ENCODE results near the gene SEPTIN8. TPM values are rescaled to one million over a fixed set of nuclear protein-coding genes. Genes with fewer than 3 reads are reported as not detected.

The SEPTIN8 gene
- total and polyA plus RNA-seq, 12 donors = 11.3 to 41.8 (median 30.4) TPM

- H3K4me3 ChIP-seq = peak overlapping the region in 3 of 10 donors; percentile 74 to 97 (median 91)
- H3K4me1 ChIP-seq = peaks cover 13 to 74% (median 66%) of the 10 kb centered on the region in 9 donors
- H3K9me3 ChIP-seq = no peaks in the 10 kb centered on the region
- ATAC-seq (peak in 1 of 8 donors; percentile 6), DNase-seq (peak in 1 of 2 donors; percentile 33)
- peak overlapping the region in 7 of 10 donors; percentile 78 to 93 (median 91) for H3K27ac ChIP-seq
- peaks cover 0 to 32% (median 0%) of the 10 kb centered on the region in 7 donors for H3K27me3 ChIP-seq
- no peak for TF ChIP-seq CTCF (IDR thresholded peaks at IDR 0.05)
- 73 to 78% methylated on average over 5 of the region's 5 CpGs for WGBS, 2 donors
- no peaks in the 10 kb centered on the region for H3K36me3 ChIP-seq
- intact Hi-C loops (cut with DNase I) = loop anchor here in 3 of 10 donors (2.0 to 5.0 kb wide), 3 partner anchors 28 to 42 kb away; partner anchors contain the start of genes KIF3A (in 2 of the 3) and CCNI2 (in 1 of the 3)
These were observed 2.1 kb downstream of the SEPTIN8 start for GRCh38 chr5:132774896-132775295.

GRCh38 chr5:132774406-132774805 is 2.6 kb downstream of the SEPTIN8 start:
- 56 to 58% methylated on average over 3 of the region's 3 CpGs for WGBS, 2 donors
- DNase-seq (no peak), ATAC-seq (no peak)
- Histone ChIP-seq H3K36me3 (no peaks in the 10 kb centered on the region), H3K4me3 (no peak overlapping the region), H3K4me1 (peaks cover 13 to 77% (median 66%) of the 10 kb centered on the region in 9 donors), H3K9me3 (no peaks in the 10 kb centered on the region), H3K27me3 (peaks cover 0 to 27% (median 0%) of the 10 kb centered on the region in 7 donors), H3K27ac (peak overlapping the region in 7 of 10 donors; percentile 14 to 93 (median 78))
- no peak for TF ChIP-seq CTCF (IDR thresholded peaks at IDR 0.05)
- intact Hi-C loops (cut with DNase I) = loop anchor here in 2 of 10 donors (2.0 to 5.0 kb wide), 3 partner anchors 28 to 43 kb away; partner anchors contain the start of genes CCNI2 (in 1 of the 2) and KIF3A (in 1 of the 2)

DNA sequence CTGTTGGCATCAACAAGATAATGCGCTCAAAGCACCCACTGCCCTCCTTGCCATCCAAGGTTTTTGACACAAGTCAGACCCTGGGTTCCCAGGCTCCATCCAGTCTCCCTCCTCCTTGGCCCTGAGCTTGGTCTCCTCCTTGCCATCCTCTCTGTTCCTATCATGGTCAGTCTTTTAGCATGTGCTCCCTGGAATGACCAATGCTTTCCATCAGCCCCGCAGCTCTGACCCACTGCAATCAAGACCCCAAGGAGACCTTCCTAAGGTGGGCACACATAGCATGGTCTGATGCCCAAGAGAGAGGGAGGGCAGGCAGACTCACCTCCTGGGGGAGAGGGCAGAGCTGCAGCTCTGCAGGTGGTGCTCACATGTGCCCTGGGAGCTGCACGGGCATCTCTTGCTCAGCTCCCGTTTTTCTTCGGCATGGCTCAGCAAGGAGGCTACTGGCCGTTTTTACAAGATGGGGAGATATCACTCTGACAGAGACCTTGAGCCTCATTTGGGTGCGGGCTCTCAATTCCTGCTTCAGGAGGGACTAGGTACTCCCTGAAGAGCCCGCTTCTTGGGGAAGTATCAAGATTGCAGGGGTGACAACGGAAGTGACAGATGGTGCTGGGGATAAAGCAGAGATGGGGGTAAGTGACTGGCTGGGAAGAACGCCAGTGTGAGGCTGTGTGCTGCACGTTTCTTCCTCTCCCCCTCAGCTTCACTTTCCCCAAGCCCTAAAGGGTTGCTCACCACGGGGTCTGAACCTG is 3.3 kb downstream of the SEPTIN8 start:
- H3K27ac ChIP-seq = peak overlapping the region in 7 of 10 donors; percentile 1 to 91 (median 15)
- 74 to 78% methylated on average over 12 of the region's 12 CpGs for WGBS, 2 donors
- intact Hi-C loops (cut with DNase I) = loop anchor here in 2 of 10 donors (2.0 to 5.0 kb wide), 3 partner anchors 27 to 44 kb away; partner anchors contain the start of genes CCNI2 (in 1 of the 2) and KIF3A (in 1 of the 2)
- ATAC-seq (no peak), DNase-seq (no peak)
- TF ChIP-seq CTCF (IDR thresholded peaks at IDR 0.05) = no peak
- no peaks in the 10 kb centered on the region for H3K36me3 ChIP-seq
- peaks cover 0 to 21% (median 0%) of the 10 kb centered on the region in 7 donors for H3K27me3 ChIP-seq
- peaks cover 13 to 84% (median 66%) of the 10 kb centered on the region in 9 donors for H3K4me1 ChIP-seq
- no peaks in the 10 kb centered on the region for H3K9me3 ChIP-seq
- no peak overlapping the region for H3K4me3 ChIP-seq

- Histone ChIP-seq H3K4me1 (peaks cover 15 to 87% (median 70%) of the 10 kb centered on the region in 9 donors), H3K36me3 (no peaks in the 10 kb centered on the region), H3K27me3 (peaks cover 0 to 14% (median 0%) of the 10 kb centered on the region in 7 donors), H3K9me3 (no peaks in the 10 kb centered on the region), H3K4me3 (no peak overlapping the region), H3K27ac (peak overlapping the region in 7 of 10 donors; percentile 1 to 91 (median 69))
- TF ChIP-seq CTCF (IDR thresholded peaks at IDR 0.05) = no peak
- WGBS, 2 donors = 80 to 85% methylated on average over 5 of the region's 5 CpGs
- DNase-seq = no peak
- ATAC-seq = no peak
- intact Hi-C loops (cut with DNase I) = loop anchor here in 1 of 10 donors (5.0 kb wide), 2 partner anchors 36 to 44 kb away; partner anchors contain the start of gene KIF3A
These were observed 3.9 kb downstream of the SEPTIN8 start for GRCh38 chr5:132773114-132773513.

Measured in heart right ventricle (tissue), 16 donors.